Measurements from ENCODE around the gene CH25H.

GRCh38 chr10:89210794-89211425, 3.8 kb upstream of the CH25H start:
- no peak for TF ChIP-seq POLR2A (IDR thresholded peaks at IDR 0.05)
- TF ChIP-seq CTCF (IDR thresholded peaks at IDR 0.05): no peak
